Measurements from ENCODE around the gene PPOX. TPM values are rescaled to one million over a fixed set of nuclear protein-coding genes. Genes with fewer than 3 reads are reported as not detected.

Gene PPOX
- polyA plus RNA-seq (2013, experiment 1 of 2), result 9.8 TPM
- 8.2 TPM for polyA plus RNA-seq (2013, experiment 2 of 2)

GRCh38 chr1:161165742-161166668, at the start of gene PPOX:
Gene PPOX, plus strand, starts transcription at chr1:161166426. Its CDS starts 422 bp downstream, at chr1:161166848.
- WGBS, result 2% methylated on average over 54 of the region's 54 CpGs
- Histone ChIP-seq H3K4me1 (ENCODE audit: control insufficient read depth, insufficient read depth, low read depth, low read length) (peaks cover 14% of the 10 kb centered on the region), H3K27me3 (ENCODE audit: control insufficient read depth in 1 of 2, insufficient read depth in 1 of 2, low read length in 2 of 2) (no peaks in the 10 kb centered on the region), H3K27ac (ENCODE audit: low read length, poor library complexity, severe bottlenecking) (peak within 1 kb of the TSS; percentile 64), H3K9ac (ENCODE audit: low read length) (peak within 1 kb of the TSS; percentile 97), H4K91ac (ENCODE audit: low read length) (peak within 1 kb of the TSS; percentile 3), H2AK5ac (ENCODE audit: low read length, severe bottlenecking) (no peak within 1 kb of the TSS), H4K8ac (ENCODE audit: low read length) (peak within 1 kb of the TSS; percentile 66), H2BK120ac (ENCODE audit: low read depth, low read length) (no peak within 1 kb of the TSS), H3K4me3 (ENCODE audit: insufficient read depth in 1 of 2, low read depth in 1 of 2, low read length in 2 of 2) (peak within 1 kb of the TSS; percentile 78 to 99), H3K14ac (ENCODE audit: low read length in 2 of 2) (peak within 1 kb of the TSS in 1 of 2 experiments; percentile 38), H3K18ac (ENCODE audit: low read depth in 1 of 2, low read length in 2 of 2) (peak within 1 kb of the TSS; percentile 37 to 54), H2BK12ac (ENCODE audit: low read length in 2 of 2) (peak within 1 kb of the TSS in 1 of 2 experiments; percentile 52), H3K4me2 (ENCODE audit: low read length, poor library complexity, severe bottlenecking) (peak within 1 kb of the TSS; percentile 78), H2BK5ac (ENCODE audit: low read depth, low read length, poor library complexity, severe bottlenecking) (no peak within 1 kb of the TSS), H3K4ac (ENCODE audit: low read depth in 1 of 2, low read length in 2 of 2) (peak within 1 kb of the TSS; percentile 15 to 64), H2AFZ (ENCODE audit: low read depth, low read length) (peak within 1 kb of the TSS; percentile 75), H3K23ac (ENCODE audit: low read length in 2 of 2) (no peak within 1 kb of the TSS), H3K79me1 (replicated peaks; ENCODE audit: low read length, poor library complexity, severe bottlenecking) (peaks cover 40% of the 10 kb centered on the region), H2BK15ac (ENCODE audit: low read depth, poor library complexity, severe bottlenecking) (peak within 1 kb of the TSS; percentile 54), H3K36me3 (ENCODE audit: control insufficient read depth in 1 of 2, insufficient read depth in 2 of 2, low read depth in 1 of 2, low read length in 2 of 2) (peaks cover 59 to 63% of the 10 kb centered on the region in 2 experiments), H3K9me3 (ENCODE audit: control insufficient read depth, low read length) (no peaks in the 10 kb centered on the region)
- peak; percentile 99 for DNase-seq

- WGBS, result under 1% methylated on average over 57 of the region's 58 CpGs
- Histone ChIP-seq H2BK120ac (ENCODE audit: low read depth, low read length) (peak within 1 kb of the TSS; percentile 66), H2AK5ac (ENCODE audit: low read length, severe bottlenecking) (peak within 1 kb of the TSS; percentile 94), H3K23ac (ENCODE audit: low read length in 2 of 2) (peak within 1 kb of the TSS in 1 of 2 experiments; percentile 92), H2BK5ac (ENCODE audit: low read depth, low read length, poor library complexity, severe bottlenecking) (peak within 1 kb of the TSS; percentile 77), H3K27me3 (ENCODE audit: control insufficient read depth in 1 of 2, insufficient read depth in 1 of 2, low read length in 2 of 2) (no peaks in the 10 kb centered on the region), H3K4me1 (ENCODE audit: control insufficient read depth, insufficient read depth, low read depth, low read length) (peaks cover 25% of the 10 kb centered on the region), H3K4ac (ENCODE audit: low read depth in 1 of 2, low read length in 2 of 2) (peak within 1 kb of the TSS; percentile 86 to 97), H3K18ac (ENCODE audit: low read depth in 1 of 2, low read length in 2 of 2) (peak within 1 kb of the TSS; percentile 86 to 96), H2AFZ (ENCODE audit: low read depth, low read length) (peak within 1 kb of the TSS; percentile 85), H4K8ac (ENCODE audit: low read length) (peak within 1 kb of the TSS; percentile 90), H3K4me3 (ENCODE audit: insufficient read depth in 1 of 2, low read depth in 1 of 2, low read length in 2 of 2) (peak within 1 kb of the TSS; percentile 97 to 100), H4K91ac (ENCODE audit: low read length) (peak within 1 kb of the TSS; percentile 90), H3K27ac (ENCODE audit: low read length, poor library complexity, severe bottlenecking) (peak within 1 kb of the TSS; percentile 95), H3K14ac (ENCODE audit: low read length in 2 of 2) (peak within 1 kb of the TSS in 1 of 2 experiments; percentile 78), H3K36me3 (ENCODE audit: control insufficient read depth in 1 of 2, insufficient read depth in 2 of 2, low read depth in 1 of 2, low read length in 2 of 2) (peaks cover 32 to 59% of the 10 kb centered on the region in 2 experiments), H3K4me2 (ENCODE audit: low read length, poor library complexity, severe bottlenecking) (peak within 1 kb of the TSS; percentile 76), H2BK15ac (ENCODE audit: low read depth, poor library complexity, severe bottlenecking) (peak within 1 kb of the TSS; percentile 78), H3K79me1 (replicated peaks; ENCODE audit: low read length, poor library complexity, severe bottlenecking) (peaks cover 18% of the 10 kb centered on the region), H3K9me3 (ENCODE audit: control insufficient read depth, low read length) (no peaks in the 10 kb centered on the region), H2BK12ac (ENCODE audit: low read length in 2 of 2) (peak within 1 kb of the TSS; percentile 31 to 85), H3K9ac (ENCODE audit: low read length) (peak within 1 kb of the TSS; percentile 100)
- peak; percentile 88 for DNase-seq
These were observed 48.3 kb upstream of the PPOX start, which contains the start of the genes NIT1 and PFDN2 for GRCh38 chr1:161117759-161118581. Gene NIT1, plus strand, starts transcription at chr1:161118105. Its CDS starts 72 bp downstream, at chr1:161118177. Gene PFDN2, minus strand, starts transcription at chr1:161118037. Its CDS starts 11 bp downstream, at chr1:161118026.

- Histone ChIP-seq H3K27ac (ENCODE audit: low read length, poor library complexity, severe bottlenecking) (peak overlapping the region; percentile 95), H4K91ac (ENCODE audit: low read length) (no peak overlapping the region), H4K8ac (ENCODE audit: low read length) (peak overlapping the region; percentile 22), H3K9me3 (ENCODE audit: control insufficient read depth, low read length) (no peaks in the 10 kb centered on the region), H3K23ac (ENCODE audit: low read length in 2 of 2) (no peak overlapping the region), H3K4me2 (ENCODE audit: low read length, poor library complexity, severe bottlenecking) (peak overlapping the region; percentile 61), H3K27me3 (ENCODE audit: control insufficient read depth in 1 of 2, insufficient read depth in 1 of 2, low read length in 2 of 2) (no peaks in the 10 kb centered on the region), H3K4ac (ENCODE audit: low read depth in 1 of 2, low read length in 2 of 2) (no peak overlapping the region), H2BK5ac (ENCODE audit: low read depth, low read length, poor library complexity, severe bottlenecking) (no peak overlapping the region), H2BK120ac (ENCODE audit: low read depth, low read length) (no peak overlapping the region), H3K18ac (ENCODE audit: low read depth in 1 of 2, low read length in 2 of 2) (peak overlapping the region; percentile 14 to 46), H3K4me3 (ENCODE audit: insufficient read depth in 1 of 2, low read depth in 1 of 2, low read length in 2 of 2) (peak overlapping the region in 1 of 2 experiments; percentile 100), H2BK12ac (ENCODE audit: low read length in 2 of 2) (peak overlapping the region in 1 of 2 experiments; percentile 31), H2AK5ac (ENCODE audit: low read length, severe bottlenecking) (peak overlapping the region; percentile 41), H3K36me3 (ENCODE audit: control insufficient read depth in 1 of 2, insufficient read depth in 2 of 2, low read depth in 1 of 2, low read length in 2 of 2) (peaks cover 42 to 60% of the 10 kb centered on the region in 2 experiments), H3K14ac (ENCODE audit: low read length in 2 of 2) (peak overlapping the region in 1 of 2 experiments; percentile 36), H3K9ac (ENCODE audit: low read length) (peak overlapping the region; percentile 100), H2AFZ (ENCODE audit: low read depth, low read length) (no peak overlapping the region), H3K79me1 (replicated peaks; ENCODE audit: low read length, poor library complexity, severe bottlenecking) (peaks cover 25% of the 10 kb centered on the region), H3K4me1 (ENCODE audit: control insufficient read depth, insufficient read depth, low read depth, low read length) (peaks cover 25% of the 10 kb centered on the region), H2BK15ac (ENCODE audit: low read depth, poor library complexity, severe bottlenecking) (no peak overlapping the region)
- 70% methylated on average over 10 of the region's 10 CpGs for WGBS
- DNase-seq, result peak; percentile 88
These were observed 46.9 kb upstream of the PPOX start for GRCh38 chr1:161119092-161119903.
